NT2/D1 (cell line): ENCODE results near the gene NLK.
"Not testable (repeated sequence)": the region's sequence is repeated elsewhere in the genome, so short reads cannot be mapped to it uniquely, and the experiment has no call there.

ENCODE experiments used
- SUZ12 ChIP-seq: IDR thresholded peaks from 2 replicates; pipeline ENCODE4 v1.6.1; 2011; ENCODE audit not compliant: insufficient read length, insufficient read depth; ENCODE audit errors: extremely low read depth
- YY1 ChIP-seq: IDR thresholded peaks from 2 replicates; pipeline ENCODE4 v1.6.1; 2011; ENCODE audit not compliant: insufficient read length, insufficient read depth
- ZNF274 ChIP-seq: IDR thresholded peaks from 2 replicates; pipeline ENCODE4 v1.6.1; 2011; ENCODE audit warnings: mild to moderate bottlenecking, low read depth, low read length

GRCh38 chr17:28236033-28236653 is 193.7 kb downstream of the NLK start:
- TF ChIP-seq YY1, ZNF274, SUZ12: not testable (repeated sequence)
